Keratinocyte (primary cell): ENCODE data around the gene RELA.
"Not testable (repeated sequence)": the region's sequence is repeated elsewhere in the genome, so short reads cannot be mapped to it uniquely, and the experiment has no call there.

ENCODE experiments used
- CTCF ChIP-seq, 3 experiments: IDR thresholded peaks in 1 of 3; conservative IDR thresholded peaks in 1 of 3; optimal IDR thresholded peaks in 1 of 3; 2 replicates in 2 of 3; 3 replicates in 1 of 3; pipeline versions ENCODE3 to v1.5.1; 2011; ENCODE audit warnings: low read length in 3 of 3, mild to moderate bottlenecking in 3 of 3, moderate library complexity in 2 of 3, control low read depth in 1 of 3, inconsistent platforms in 1 of 3; ENCODE audit not compliant: insufficient read depth in 2 of 3; ENCODE audit errors: extremely low read depth in 1 of 3
- EZH2 ChIP-seq: IDR thresholded peaks from one replicate; pipeline ENCODE4 v1.6.1; 2012; ENCODE audit warnings: inconsistent platforms, mild to moderate bottlenecking, low read length, moderate library complexity

- TF ChIP-seq CTCF (optimal IDR thresholded peaks at IDR 0.05 in 1 of 3, IDR thresholded peaks at IDR 0.05 in 1 of 3, conservative IDR thresholded peaks at IDR 0.05 in 1 of 3; ENCODE audit: extremely low read depth in 1 of 3, insufficient read depth in 2 of 3, low read length in 3 of 3); EZH2: not testable (repeated sequence)
Observed at GRCh38 chr11:65683480-65683879, 20.8 kb upstream of the RELA start.
